ENCODE results near the gene USP31.

- TF ChIP-seq, protein P1, sequence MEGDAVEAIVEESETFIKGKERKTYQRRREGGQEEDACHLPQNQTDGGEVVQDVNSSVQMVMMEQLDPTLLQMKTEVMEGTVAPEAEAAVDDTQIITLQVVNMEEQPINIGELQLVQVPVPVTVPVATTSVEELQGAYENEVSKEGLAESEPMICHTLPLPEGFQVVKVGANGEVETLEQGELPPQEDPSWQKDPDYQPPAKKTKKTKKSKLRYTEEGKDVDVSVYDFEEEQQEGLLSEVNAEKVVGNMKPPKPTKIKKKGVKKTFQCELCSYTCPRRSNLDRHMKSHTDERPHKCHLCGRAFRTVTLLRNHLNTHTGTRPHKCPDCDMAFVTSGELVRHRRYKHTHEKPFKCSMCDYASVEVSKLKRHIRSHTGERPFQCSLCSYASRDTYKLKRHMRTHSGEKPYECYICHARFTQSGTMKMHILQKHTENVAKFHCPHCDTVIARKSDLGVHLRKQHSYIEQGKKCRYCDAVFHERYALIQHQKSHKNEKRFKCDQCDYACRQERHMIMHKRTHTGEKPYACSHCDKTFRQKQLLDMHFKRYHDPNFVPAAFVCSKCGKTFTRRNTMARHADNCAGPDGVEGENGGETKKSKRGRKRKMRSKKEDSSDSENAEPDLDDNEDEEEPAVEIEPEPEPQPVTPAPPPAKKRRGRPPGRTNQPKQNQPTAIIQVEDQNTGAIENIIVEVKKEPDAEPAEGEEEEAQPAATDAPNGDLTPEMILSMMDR (IDR thresholded peaks at IDR 0.05) = no peak
- no peak for TF ChIP-seq POLR2A (IDR thresholded peaks at IDR 0.05)
These were observed 26.4 kb upstream of the USP31 start for GRCh38 chr16:23175651-23176050.

All from thyroid gland (tissue), 4 donors.